ENCODE measurements around the gene BBS1.

The BBS1 gene

GRCh38 chr11:66549696-66550095 is 39.3 kb downstream of the BBS1 start:
- DNase-seq (ENCODE audit: low read depth in 2 of 2) = no peak

GRCh38 chr11:66550887-66551286 is 40.5 kb downstream of the BBS1 start:
- no peak for DNase-seq (ENCODE audit: low read depth in 2 of 2)

- no peak for DNase-seq (ENCODE audit: low read depth in 2 of 2)
These were observed 44.2 kb downstream of the BBS1 start for GRCh38 chr11:66554602-66555001.

- DNase-seq (ENCODE audit: low read depth in 2 of 2) = no peak
These were observed 45.0 kb downstream of the BBS1 start for GRCh38 chr11:66555416-66555815.

GRCh38 chr11:66556086-66556485 is 45.7 kb downstream of the BBS1 start:
- no peak for DNase-seq (ENCODE audit: low read depth in 2 of 2)

GRCh38 chr11:66557733-66558326 is 47.4 kb downstream of the BBS1 start:
- no peak for DNase-seq (ENCODE audit: low read depth in 2 of 2)

GRCh38 chr11:66559142-66559865 is 48.9 kb downstream of the BBS1 start:
- DNase-seq (ENCODE audit: low read depth in 2 of 2) = peak in 1 of 2 donors; percentile 35

GRCh38 chr11:66559866-66560676 is 49.6 kb downstream of the BBS1 start:
- no peak for DNase-seq (ENCODE audit: low read depth in 2 of 2)

GRCh38 chr11:66561178-66561974 is 50.9 kb downstream of the BBS1 start:
- no peak for DNase-seq (ENCODE audit: low read depth in 2 of 2)

- no peak for DNase-seq (ENCODE audit: low read depth in 2 of 2)
These were observed 51.5 kb downstream of the BBS1 start for GRCh38 chr11:66561975-66562248.

- DNase-seq (ENCODE audit: low read depth in 2 of 2) = no peak
These were observed 51.8 kb downstream of the BBS1 start for GRCh38 chr11:66562275-66562674.

GRCh38 chr11:66562907-66563583 is 52.6 kb downstream of the BBS1 start:
- DNase-seq (ENCODE audit: low read depth in 2 of 2) = no peak

GRCh38 chr11:66563832-66564231 is 53.4 kb downstream of the BBS1 start:
- no peak for DNase-seq (ENCODE audit: low read depth in 2 of 2)

- DNase-seq (ENCODE audit: low read depth in 2 of 2) = no peak
These were observed 54.1 kb downstream of the BBS1 start for GRCh38 chr11:66564538-66564937.

GRCh38 chr11:66564984-66565383 is 54.5 kb downstream of the BBS1 start:
- no peak for DNase-seq (ENCODE audit: low read depth in 2 of 2)

- DNase-seq (ENCODE audit: low read depth in 2 of 2) = no peak
These were observed 55.8 kb downstream of the BBS1 start for GRCh38 chr11:66566221-66566620.

- DNase-seq (ENCODE audit: low read depth in 2 of 2) = no peak
These were observed 57.3 kb downstream of the BBS1 start for GRCh38 chr11:66567787-66568123.

GRCh38 chr11:66568124-66568916 is 57.9 kb downstream of the BBS1 start, which contains the start of gene CTSF:
CTSF (minus strand) TSS chr11:66568606; CDS start chr11:66568486, 120 bp downstream.
- DNase-seq (ENCODE audit: low read depth in 2 of 2) = peak; percentile 15 to 43

- no peak for DNase-seq (ENCODE audit: low read depth in 2 of 2)
These were observed 58.6 kb downstream of the BBS1 start for GRCh38 chr11:66569076-66569475.

- no peak for DNase-seq (ENCODE audit: low read depth in 2 of 2)
These were observed 59.8 kb downstream of the BBS1 start for GRCh38 chr11:66570079-66570849.
